A549 (cell line): Measurements from ENCODE around the gene PFN1.

Source experiments
- ESRRA ChIP-seq: fragments of 150-350 bp; IDR thresholded peaks from 2 replicates; pipeline ENCODE4 v1.6.1; 2014; ENCODE audit warnings: mild to moderate bottlenecking, low read length, borderline replicate concordance
- HOXA7 ChIP-seq: fragments of 250-450 bp; sonication (Bioruptor Pico); IDR thresholded peaks from 2 replicates; pipeline ENCODE4 v1.5.0; 2020; ENCODE audit warnings: mild to moderate bottlenecking, moderate library complexity
- JUN ChIP-seq, 2 experiments: fragments of >200 bp; sonication (Bioruptor Twin); formaldehyde crosslinking; IDR thresholded peaks; 2 replicates in 1 of 2; 3 replicates in 1 of 2; pipeline ENCODE4 v1.6.1; 2016 to 2017
- MAFK ChIP-seq: fragments of 450-650 bp; IDR thresholded peaks from 2 replicates; pipeline ENCODE4 v1.6.1; 2014; ENCODE audit not compliant: partially characterized antibody
- MYC ChIP-seq: IDR thresholded peaks from 2 replicates; pipeline ENCODE4 v1.6.1; 2012; ENCODE audit warnings: mild to moderate bottlenecking, inconsistent platforms, low read length, improper control_type of control experiment, borderline replicate concordance
- PHF8 ChIP-seq: fragments of 200-600 bp; sonication (generic); IDR thresholded peaks from 2 replicates; pipeline ENCODE4 v1.6.1; 2016; ENCODE audit warnings: low read depth, mild to moderate bottlenecking, antibody characterized with exemption, moderate library complexity, borderline replicate concordance
- POLR2A ChIP-seq: IDR thresholded peaks from 2 replicates; pipeline ENCODE4 v1.6.1; 2012; ENCODE audit warnings: mild to moderate bottlenecking, low read length
- RCOR1 ChIP-seq: fragments of 150-350 bp; IDR thresholded peaks from 2 replicates; pipeline ENCODE4 v1.6.1; 2014; ENCODE audit warnings: antibody characterized with exemption, low read length, low read depth
- TF ChIP-seq, protein P1 (sequence below): fragments of >200 bp; sonication (Bioruptor Twin); formaldehyde crosslinking; IDR thresholded peaks from 3 replicates; pipeline ENCODE4 v1.5.1; 2016
- TF ChIP-seq, protein P2 (sequence below): IDR thresholded peaks from 2 replicates; pipeline ENCODE4 v1.6.1; 2012
- TF ChIP-seq, protein P3 (sequence below): fragments of 450-650 bp; IDR thresholded peaks from 2 replicates; pipeline ENCODE4 v1.6.1; 2014; ENCODE audit warnings: antibody characterized with exemption
- TF ChIP-seq, protein P4 (sequence below): fragments of 200-600 bp; sonication (generic); IDR thresholded peaks from 2 replicates; pipeline ENCODE4 v1.6.1; 2016; ENCODE audit warnings: antibody characterized with exemption, mild to moderate bottlenecking, moderate library complexity

DNA sequence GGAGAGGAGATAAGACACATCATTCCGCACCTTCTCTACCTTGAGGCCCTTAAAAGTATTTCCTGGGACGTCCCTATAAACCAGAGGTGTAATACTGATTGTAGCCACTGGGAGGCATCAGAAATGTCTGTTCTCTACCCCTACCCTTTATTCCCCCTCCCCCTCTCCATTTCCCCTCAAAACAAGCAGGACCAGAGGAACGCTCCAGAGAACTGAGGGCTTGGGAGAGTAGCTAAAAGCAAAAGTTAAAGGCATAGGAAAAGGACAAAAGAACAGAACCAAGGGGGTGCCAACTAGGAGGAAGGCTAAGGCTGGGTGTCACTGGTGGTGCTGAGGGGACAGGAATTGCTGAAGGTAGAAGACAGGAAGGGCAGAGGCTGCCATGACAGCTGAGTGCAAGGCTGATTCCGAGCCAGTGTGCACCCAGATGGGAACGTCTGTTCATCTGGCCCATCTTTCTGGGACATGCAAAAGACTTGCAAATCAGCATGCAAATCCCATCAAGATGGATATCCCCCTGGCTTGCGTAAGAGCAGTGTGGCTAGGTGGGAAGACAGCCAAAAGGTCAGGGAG lies 32.4 kb upstream of the PFN1 start:
- TF ChIP-seq HOXA7 = no peak
- TF ChIP-seq, protein P1, sequence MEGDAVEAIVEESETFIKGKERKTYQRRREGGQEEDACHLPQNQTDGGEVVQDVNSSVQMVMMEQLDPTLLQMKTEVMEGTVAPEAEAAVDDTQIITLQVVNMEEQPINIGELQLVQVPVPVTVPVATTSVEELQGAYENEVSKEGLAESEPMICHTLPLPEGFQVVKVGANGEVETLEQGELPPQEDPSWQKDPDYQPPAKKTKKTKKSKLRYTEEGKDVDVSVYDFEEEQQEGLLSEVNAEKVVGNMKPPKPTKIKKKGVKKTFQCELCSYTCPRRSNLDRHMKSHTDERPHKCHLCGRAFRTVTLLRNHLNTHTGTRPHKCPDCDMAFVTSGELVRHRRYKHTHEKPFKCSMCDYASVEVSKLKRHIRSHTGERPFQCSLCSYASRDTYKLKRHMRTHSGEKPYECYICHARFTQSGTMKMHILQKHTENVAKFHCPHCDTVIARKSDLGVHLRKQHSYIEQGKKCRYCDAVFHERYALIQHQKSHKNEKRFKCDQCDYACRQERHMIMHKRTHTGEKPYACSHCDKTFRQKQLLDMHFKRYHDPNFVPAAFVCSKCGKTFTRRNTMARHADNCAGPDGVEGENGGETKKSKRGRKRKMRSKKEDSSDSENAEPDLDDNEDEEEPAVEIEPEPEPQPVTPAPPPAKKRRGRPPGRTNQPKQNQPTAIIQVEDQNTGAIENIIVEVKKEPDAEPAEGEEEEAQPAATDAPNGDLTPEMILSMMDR = peak; percentile 73
- no peak for TF ChIP-seq JUN (IDR thresholded peaks at IDR 0.05)
- TF ChIP-seq, protein P2, sequence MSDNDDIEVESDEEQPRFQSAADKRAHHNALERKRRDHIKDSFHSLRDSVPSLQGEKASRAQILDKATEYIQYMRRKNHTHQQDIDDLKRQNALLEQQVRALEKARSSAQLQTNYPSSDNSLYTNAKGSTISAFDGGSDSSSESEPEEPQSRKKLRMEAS = no peak
- TF ChIP-seq POLR2A = no peak
- TF ChIP-seq, protein P3, sequence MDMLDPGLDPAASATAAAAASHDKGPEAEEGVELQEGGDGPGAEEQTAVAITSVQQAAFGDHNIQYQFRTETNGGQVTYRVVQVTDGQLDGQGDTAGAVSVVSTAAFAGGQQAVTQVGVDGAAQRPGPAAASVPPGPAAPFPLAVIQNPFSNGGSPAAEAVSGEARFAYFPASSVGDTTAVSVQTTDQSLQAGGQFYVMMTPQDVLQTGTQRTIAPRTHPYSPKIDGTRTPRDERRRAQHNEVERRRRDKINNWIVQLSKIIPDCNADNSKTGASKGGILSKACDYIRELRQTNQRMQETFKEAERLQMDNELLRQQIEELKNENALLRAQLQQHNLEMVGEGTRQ = no peak
- TF ChIP-seq RCOR1 = no peak
- TF ChIP-seq PHF8 = no peak
- TF ChIP-seq MAFK = no peak
- TF ChIP-seq ESRRA = no peak
- TF ChIP-seq MYC = no peak
- TF ChIP-seq, protein P4, sequence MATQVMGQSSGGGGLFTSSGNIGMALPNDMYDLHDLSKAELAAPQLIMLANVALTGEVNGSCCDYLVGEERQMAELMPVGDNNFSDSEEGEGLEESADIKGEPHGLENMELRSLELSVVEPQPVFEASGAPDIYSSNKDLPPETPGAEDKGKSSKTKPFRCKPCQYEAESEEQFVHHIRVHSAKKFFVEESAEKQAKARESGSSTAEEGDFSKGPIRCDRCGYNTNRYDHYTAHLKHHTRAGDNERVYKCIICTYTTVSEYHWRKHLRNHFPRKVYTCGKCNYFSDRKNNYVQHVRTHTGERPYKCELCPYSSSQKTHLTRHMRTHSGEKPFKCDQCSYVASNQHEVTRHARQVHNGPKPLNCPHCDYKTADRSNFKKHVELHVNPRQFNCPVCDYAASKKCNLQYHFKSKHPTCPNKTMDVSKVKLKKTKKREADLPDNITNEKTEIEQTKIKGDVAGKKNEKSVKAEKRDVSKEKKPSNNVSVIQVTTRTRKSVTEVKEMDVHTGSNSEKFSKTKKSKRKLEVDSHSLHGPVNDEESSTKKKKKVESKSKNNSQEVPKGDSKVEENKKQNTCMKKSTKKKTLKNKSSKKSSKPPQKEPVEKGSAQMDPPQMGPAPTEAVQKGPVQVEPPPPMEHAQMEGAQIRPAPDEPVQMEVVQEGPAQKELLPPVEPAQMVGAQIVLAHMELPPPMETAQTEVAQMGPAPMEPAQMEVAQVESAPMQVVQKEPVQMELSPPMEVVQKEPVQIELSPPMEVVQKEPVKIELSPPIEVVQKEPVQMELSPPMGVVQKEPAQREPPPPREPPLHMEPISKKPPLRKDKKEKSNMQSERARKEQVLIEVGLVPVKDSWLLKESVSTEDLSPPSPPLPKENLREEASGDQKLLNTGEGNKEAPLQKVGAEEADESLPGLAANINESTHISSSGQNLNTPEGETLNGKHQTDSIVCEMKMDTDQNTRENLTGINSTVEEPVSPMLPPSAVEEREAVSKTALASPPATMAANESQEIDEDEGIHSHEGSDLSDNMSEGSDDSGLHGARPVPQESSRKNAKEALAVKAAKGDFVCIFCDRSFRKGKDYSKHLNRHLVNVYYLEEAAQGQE = no peak
